ENCODE measurements around the gene DCP1B.

Gene DCP1B

GRCh38 chr12:1911598-1912575 is 92.4 kb downstream of the DCP1B start:
- no peaks in the 10 kb centered on the region for H3K36me3 ChIP-seq (ENCODE audit: insufficient read depth)
- H3K4me1 ChIP-seq (ENCODE audit: low read depth, poor library complexity, severe bottlenecking), result no peaks in the 10 kb centered on the region
- TF ChIP-seq CTCF (conservative IDR thresholded peaks at IDR 0.05; ENCODE audit: low read depth, low read length), result no peak
- no peaks in the 10 kb centered on the region; the same call in 1 of the 2 replicates for H3K27me3 ChIP-seq (ENCODE audit: insufficient read depth, low read depth)
- H3K4me3 ChIP-seq (IDR thresholded peaks at IDR 0.05; ENCODE audit: insufficient read depth, low read depth, low read length), result no peak overlapping the region
- no peak overlapping the region for H3K27ac ChIP-seq
- no peak overlapping the region for H3K4me2 ChIP-seq
- H3K79me2 ChIP-seq (ENCODE audit: insufficient read depth, low read depth), result no peaks in the 10 kb centered on the region
- H4K20me1 ChIP-seq (ENCODE audit: insufficient read depth), result no peaks in the 10 kb centered on the region
- H3K9ac ChIP-seq, result no peak overlapping the region
- H2AFZ ChIP-seq (ENCODE audit: low read depth), result no peak overlapping the region

- no peaks in the 10 kb centered on the region for H3K4me1 ChIP-seq (ENCODE audit: low read depth, poor library complexity, severe bottlenecking)
- H3K27me3 ChIP-seq (ENCODE audit: insufficient read depth, low read depth), result no peaks in the 10 kb centered on the region
- no peak overlapping the region for H3K4me2 ChIP-seq
- no peaks in the 10 kb centered on the region for H3K79me2 ChIP-seq (ENCODE audit: insufficient read depth, low read depth)
- TF ChIP-seq CTCF (conservative IDR thresholded peaks at IDR 0.05; ENCODE audit: low read depth, low read length), result no peak
- H3K9ac ChIP-seq, result no peak overlapping the region
- H3K27ac ChIP-seq, result no peak overlapping the region
- H3K36me3 ChIP-seq (ENCODE audit: insufficient read depth), result no peaks in the 10 kb centered on the region
- H3K4me3 ChIP-seq (IDR thresholded peaks at IDR 0.05; ENCODE audit: insufficient read depth, low read depth, low read length), result no peak overlapping the region
- H2AFZ ChIP-seq (ENCODE audit: low read depth), result no peak overlapping the region
- no peaks in the 10 kb centered on the region for H4K20me1 ChIP-seq (ENCODE audit: insufficient read depth)
Observed at GRCh38 chr12:1910468-1910867, 93.8 kb downstream of the DCP1B start.

- H2AFZ ChIP-seq (ENCODE audit: low read depth), result no peak overlapping the region
- no peak overlapping the region for H3K4me3 ChIP-seq (IDR thresholded peaks at IDR 0.05; ENCODE audit: insufficient read depth, low read depth, low read length)
- H3K4me2 ChIP-seq, result no peak overlapping the region
- no peak overlapping the region for H3K9ac ChIP-seq
- no peak for TF ChIP-seq CTCF (conservative IDR thresholded peaks at IDR 0.05; ENCODE audit: low read depth, low read length)
- H4K20me1 ChIP-seq (ENCODE audit: insufficient read depth), result no peaks in the 10 kb centered on the region
- no peaks in the 10 kb centered on the region for H3K27me3 ChIP-seq (ENCODE audit: insufficient read depth, low read depth)
- no peaks in the 10 kb centered on the region for H3K4me1 ChIP-seq (ENCODE audit: low read depth, poor library complexity, severe bottlenecking)
- no peaks in the 10 kb centered on the region for H3K36me3 ChIP-seq (ENCODE audit: insufficient read depth)
- no peaks in the 10 kb centered on the region for H3K79me2 ChIP-seq (ENCODE audit: insufficient read depth, low read depth)
- H3K27ac ChIP-seq, result no peak overlapping the region
Observed at GRCh38 chr12:1908758-1909157, 95.5 kb downstream of the DCP1B start.

GRCh38 chr12:1907652-1908611 is 96.3 kb downstream of the DCP1B start:
- no peak overlapping the region for H3K4me3 ChIP-seq (IDR thresholded peaks at IDR 0.05; ENCODE audit: insufficient read depth, low read depth, low read length)
- no peak overlapping the region for H2AFZ ChIP-seq (ENCODE audit: low read depth)
- no peak for TF ChIP-seq CTCF (conservative IDR thresholded peaks at IDR 0.05; ENCODE audit: low read depth, low read length)
- no peaks in the 10 kb centered on the region for H3K27me3 ChIP-seq (ENCODE audit: insufficient read depth, low read depth)
- H3K9ac ChIP-seq, result no peak overlapping the region
- H3K36me3 ChIP-seq (ENCODE audit: insufficient read depth), result no peaks in the 10 kb centered on the region
- H3K27ac ChIP-seq, result no peak overlapping the region
- no peaks in the 10 kb centered on the region for H3K4me1 ChIP-seq (ENCODE audit: low read depth, poor library complexity, severe bottlenecking)
- H3K79me2 ChIP-seq (ENCODE audit: insufficient read depth, low read depth), result no peaks in the 10 kb centered on the region
- no peak overlapping the region for H3K4me2 ChIP-seq
- no peaks in the 10 kb centered on the region for H4K20me1 ChIP-seq (ENCODE audit: insufficient read depth)
